ENCODE results near the gene SORT1.

DNA sequence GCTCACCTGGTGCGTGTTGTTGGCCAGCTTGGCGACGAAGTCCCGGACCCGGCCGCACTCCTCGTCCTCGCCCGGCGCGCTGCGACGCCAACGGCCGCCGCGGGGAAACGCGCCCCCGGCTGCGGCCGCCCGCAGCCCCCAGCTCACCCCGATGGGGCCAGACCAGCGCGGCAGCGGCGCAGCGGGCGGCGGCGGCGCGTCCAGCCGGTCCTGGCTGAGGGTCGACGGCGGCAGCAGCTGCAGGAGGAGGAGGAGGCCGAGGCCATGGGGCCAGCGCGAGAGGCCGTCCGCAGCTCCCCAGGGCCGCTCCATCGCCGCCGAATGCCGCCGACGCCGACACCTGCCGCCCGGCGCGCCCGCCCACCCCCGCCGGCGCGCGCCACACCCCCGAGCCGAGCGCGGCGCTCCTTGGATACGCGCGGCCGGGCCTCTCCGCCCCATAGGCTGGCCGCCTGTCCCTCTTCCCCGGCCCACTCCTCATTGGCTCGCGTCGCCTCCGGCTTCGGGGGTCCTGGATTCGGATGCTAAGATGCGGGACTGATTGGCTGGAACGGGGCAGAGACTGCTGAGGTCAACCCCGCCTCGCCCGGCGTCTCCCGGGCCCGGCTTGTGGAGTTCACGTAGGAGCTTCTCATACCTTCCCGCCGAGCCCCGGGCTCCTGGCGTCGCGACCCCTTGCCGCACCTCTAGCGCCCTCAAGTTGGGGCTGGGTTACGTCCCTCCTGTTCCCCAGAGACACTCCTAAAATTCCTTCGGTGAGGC is at the start of gene SORT1:
- TF ChIP-seq, protein P1, sequence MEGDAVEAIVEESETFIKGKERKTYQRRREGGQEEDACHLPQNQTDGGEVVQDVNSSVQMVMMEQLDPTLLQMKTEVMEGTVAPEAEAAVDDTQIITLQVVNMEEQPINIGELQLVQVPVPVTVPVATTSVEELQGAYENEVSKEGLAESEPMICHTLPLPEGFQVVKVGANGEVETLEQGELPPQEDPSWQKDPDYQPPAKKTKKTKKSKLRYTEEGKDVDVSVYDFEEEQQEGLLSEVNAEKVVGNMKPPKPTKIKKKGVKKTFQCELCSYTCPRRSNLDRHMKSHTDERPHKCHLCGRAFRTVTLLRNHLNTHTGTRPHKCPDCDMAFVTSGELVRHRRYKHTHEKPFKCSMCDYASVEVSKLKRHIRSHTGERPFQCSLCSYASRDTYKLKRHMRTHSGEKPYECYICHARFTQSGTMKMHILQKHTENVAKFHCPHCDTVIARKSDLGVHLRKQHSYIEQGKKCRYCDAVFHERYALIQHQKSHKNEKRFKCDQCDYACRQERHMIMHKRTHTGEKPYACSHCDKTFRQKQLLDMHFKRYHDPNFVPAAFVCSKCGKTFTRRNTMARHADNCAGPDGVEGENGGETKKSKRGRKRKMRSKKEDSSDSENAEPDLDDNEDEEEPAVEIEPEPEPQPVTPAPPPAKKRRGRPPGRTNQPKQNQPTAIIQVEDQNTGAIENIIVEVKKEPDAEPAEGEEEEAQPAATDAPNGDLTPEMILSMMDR (conservative IDR thresholded peaks at IDR 0.05 in 1 of 2, IDR thresholded peaks at IDR 0.05 in 1 of 2; ENCODE audit: extremely low read depth in 1 of 2, insufficient read depth in 1 of 2, low read depth in 1 of 2, low read length in 2 of 2) = no peak
- TF ChIP-seq EZH2 (IDR thresholded peaks at IDR 0.05; ENCODE audit: borderline replicate concordance, low read length) = no peak
